ENCODE data around the gene MRPL49.

Gene MRPL49

DNA sequence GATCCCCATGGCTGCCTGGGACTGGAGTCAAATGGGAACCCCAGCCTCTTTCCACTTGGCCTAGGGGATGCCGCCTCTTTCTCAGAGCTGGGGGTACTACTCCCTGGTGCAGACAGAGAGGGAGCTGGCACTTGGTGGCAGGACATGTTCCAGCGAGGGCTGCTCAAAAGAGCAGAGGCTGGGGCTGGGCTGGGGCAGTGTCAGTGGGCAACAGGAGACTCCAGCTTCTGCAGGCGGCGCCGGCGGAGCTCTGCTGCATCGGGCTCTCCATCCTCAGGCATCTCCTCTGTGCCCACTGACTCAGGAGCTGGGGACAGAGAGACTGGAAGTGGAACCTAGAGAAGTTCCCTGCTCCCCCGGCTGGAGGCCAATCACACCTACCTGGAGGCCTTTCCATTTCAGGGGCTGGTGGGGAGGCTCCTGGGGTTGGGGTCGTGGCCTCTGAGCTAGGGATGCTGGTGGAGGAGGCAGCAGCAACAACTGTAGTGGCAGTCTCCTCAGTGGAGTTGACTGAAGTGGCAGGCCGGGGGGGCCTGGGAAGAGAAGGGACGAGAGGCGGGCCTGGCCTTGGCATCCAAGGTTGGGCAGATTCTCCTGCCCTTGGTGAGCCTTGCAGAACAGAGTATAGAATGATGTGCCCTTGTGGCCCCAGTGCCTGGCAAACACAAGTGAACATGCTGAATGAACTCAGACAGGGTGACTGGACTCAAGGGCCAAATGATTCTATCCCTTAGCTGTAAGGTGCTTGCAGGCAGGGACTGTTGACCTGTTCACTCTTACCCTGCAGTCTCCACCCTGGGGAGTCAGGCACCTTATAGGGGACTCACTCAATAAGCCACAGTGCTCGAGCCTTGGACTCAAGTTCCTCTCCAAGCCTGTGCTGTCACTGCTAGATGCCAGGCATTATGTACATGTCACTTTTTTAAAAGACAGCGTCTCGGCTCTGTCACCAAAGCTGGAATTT is 6.3 kb downstream of the MRPL49 start:
- Histone ChIP-seq H3K27me3 (no peaks in the 10 kb centered on the region), H3K27ac (no peak overlapping the region), H3K4me1 (ENCODE audit: control insufficient read depth in 1 of 2, insufficient read depth in 1 of 2, low read depth in 1 of 2, low read length in 1 of 2) (peaks cover 16 to 18% of the 10 kb centered on the region in 2 experiments), H3K4me3 (ENCODE audit: low read depth in 1 of 2, low read length in 1 of 2) (no peak overlapping the region), H3K9me3 (no peaks in the 10 kb centered on the region), H3K36me3 (peaks cover 86% of the 10 kb centered on the region)
- TF ChIP-seq, protein P1, sequence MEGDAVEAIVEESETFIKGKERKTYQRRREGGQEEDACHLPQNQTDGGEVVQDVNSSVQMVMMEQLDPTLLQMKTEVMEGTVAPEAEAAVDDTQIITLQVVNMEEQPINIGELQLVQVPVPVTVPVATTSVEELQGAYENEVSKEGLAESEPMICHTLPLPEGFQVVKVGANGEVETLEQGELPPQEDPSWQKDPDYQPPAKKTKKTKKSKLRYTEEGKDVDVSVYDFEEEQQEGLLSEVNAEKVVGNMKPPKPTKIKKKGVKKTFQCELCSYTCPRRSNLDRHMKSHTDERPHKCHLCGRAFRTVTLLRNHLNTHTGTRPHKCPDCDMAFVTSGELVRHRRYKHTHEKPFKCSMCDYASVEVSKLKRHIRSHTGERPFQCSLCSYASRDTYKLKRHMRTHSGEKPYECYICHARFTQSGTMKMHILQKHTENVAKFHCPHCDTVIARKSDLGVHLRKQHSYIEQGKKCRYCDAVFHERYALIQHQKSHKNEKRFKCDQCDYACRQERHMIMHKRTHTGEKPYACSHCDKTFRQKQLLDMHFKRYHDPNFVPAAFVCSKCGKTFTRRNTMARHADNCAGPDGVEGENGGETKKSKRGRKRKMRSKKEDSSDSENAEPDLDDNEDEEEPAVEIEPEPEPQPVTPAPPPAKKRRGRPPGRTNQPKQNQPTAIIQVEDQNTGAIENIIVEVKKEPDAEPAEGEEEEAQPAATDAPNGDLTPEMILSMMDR (IDR thresholded peaks at IDR 0.05): no peak

DNA sequence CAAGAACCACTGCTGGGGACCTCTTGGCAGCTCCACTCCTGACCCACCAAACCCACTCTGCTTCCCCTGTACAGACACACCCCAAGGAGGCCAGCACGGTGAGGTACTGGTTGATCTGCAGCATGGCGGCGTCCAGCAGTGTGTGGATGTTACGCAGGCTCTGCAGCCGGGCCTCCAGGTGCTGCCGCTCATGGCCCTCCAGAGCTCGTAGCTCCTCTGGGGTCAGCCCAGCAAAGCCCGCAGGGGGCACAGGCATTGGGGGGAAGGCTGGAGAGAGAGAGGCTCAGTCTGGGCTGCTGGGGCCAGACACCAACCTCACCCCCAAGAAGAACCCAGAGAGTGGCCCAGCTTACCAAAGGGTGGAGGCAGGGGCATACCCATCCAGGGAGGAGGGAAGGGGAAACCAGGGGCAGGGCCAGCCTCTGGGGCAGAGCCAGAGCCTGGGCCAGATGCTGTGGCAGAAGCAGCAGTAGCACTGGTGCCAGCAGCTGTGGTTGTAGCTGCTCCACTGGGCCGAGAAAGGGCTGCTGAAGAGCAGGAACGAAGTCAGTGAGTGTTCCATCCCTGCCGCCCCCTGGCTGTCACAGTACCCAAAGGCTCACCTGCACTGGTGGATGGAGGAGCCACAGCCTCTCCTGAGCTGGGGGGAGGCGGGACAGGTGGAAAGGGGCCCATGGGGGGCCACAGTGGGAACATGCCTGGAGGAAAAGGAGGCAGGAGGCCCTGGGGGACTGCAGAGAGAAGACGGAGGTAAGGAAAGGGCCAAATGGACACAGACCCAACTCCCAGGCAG is 7.7 kb downstream of the MRPL49 start:
- Histone ChIP-seq H3K36me3 (peaks cover 80% of the 10 kb centered on the region), H3K27ac (no peak overlapping the region), H3K9me3 (no peaks in the 10 kb centered on the region), H3K4me3 (ENCODE audit: low read depth in 1 of 2, low read length in 1 of 2) (no peak overlapping the region), H3K4me1 (ENCODE audit: control insufficient read depth in 1 of 2, insufficient read depth in 1 of 2, low read depth in 1 of 2, low read length in 1 of 2) (peaks cover 24 to 28% of the 10 kb centered on the region in 2 experiments), H3K27me3 (no peaks in the 10 kb centered on the region)
- TF ChIP-seq, protein P1 (IDR thresholded peaks at IDR 0.05): no peak

DNA sequence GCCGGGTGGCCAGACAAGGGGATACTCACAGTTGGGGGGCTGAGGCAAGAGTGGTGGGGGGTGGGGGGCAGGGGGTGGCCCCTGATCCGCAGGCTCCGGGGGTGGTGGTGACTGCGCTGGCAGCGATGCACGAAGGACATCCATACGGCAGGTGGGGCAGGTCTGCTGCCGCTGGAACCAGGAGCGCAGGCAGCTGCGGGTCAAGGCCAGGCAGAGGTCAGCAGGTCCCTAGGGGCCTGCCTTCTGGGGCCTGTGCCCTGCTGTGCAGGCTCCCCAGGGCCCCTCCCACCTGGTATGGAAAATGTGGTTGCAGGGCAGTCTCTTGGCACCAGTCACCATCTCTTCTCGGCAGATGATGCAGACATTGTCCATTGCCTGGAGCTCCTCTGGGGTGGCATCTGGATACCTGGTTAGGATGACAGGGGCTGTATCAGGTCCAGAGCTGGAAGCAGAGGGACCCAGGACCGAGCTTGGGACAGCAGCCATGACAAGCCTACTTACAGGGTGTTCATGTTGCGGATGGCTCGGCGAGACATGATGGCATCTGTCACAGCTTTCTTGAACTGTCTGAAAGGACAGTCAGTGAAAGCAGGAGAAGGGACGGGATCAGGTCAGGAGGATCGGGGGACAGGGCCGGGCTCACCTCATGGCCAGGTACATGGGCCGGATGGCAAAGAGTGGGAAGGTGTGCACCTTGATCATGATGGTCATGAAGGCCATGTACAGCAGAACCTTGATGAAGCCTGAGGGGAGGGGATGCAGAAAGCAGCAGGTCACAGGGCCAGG is 8.7 kb downstream of the MRPL49 start:
- Histone ChIP-seq H3K4me1 (ENCODE audit: control insufficient read depth in 1 of 2, insufficient read depth in 1 of 2, low read depth in 1 of 2, low read length in 1 of 2) (peaks cover 32 to 38% of the 10 kb centered on the region in 2 experiments), H3K27ac (no peak overlapping the region), H3K4me3 (ENCODE audit: low read depth in 1 of 2, low read length in 1 of 2) (no peak overlapping the region), H3K27me3 (no peaks in the 10 kb centered on the region), H3K36me3 (peaks cover 70% of the 10 kb centered on the region), H3K9me3 (no peaks in the 10 kb centered on the region)
- TF ChIP-seq, protein P1 (IDR thresholded peaks at IDR 0.05): no peak

DNA sequence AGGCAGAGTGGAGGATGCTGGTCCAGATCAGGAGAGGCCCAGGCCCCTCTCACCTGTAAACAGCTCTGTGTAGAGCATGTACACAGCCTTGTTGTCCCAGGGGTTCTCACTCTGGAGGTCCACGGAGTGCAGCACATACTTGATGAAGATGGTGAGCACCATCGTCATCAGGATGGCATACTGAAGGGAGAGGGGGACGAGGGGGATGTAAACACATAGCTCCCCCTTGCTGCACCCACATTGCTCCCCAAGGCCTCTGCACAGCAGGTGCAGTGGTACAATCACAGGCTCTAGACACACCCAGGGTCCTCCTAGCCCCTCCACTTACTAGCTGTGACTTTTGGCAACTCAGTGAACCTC is 9.3 kb downstream of the MRPL49 start:
- Histone ChIP-seq H3K36me3 (peaks cover 64% of the 10 kb centered on the region), H3K27me3 (no peaks in the 10 kb centered on the region), H3K27ac (no peak overlapping the region), H3K9me3 (no peaks in the 10 kb centered on the region), H3K4me3 (ENCODE audit: low read depth in 1 of 2, low read length in 1 of 2) (no peak overlapping the region), H3K4me1 (ENCODE audit: control insufficient read depth in 1 of 2, insufficient read depth in 1 of 2, low read depth in 1 of 2, low read length in 1 of 2) (peaks cover 34 to 38% of the 10 kb centered on the region in 2 experiments)
- TF ChIP-seq, protein P1 (IDR thresholded peaks at IDR 0.05): no peak

DNA sequence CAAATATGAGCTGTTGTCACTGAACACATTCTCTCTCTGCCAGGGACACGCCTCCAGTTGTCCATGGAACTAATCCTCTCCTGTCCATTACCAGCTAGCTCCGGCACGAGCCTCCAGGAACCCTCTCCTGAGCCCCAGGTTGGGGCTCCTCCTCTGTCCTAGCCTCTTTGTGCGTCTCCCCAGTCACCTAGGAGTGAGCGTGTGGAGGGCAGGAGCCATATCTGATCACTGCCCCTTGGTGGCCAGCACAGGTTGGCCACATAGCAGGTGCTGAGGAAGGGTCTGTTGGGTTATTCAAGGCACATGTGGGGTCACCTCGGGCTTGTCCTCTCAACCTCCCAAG is 9.7 kb downstream of the MRPL49 start:
- H3K36me3 ChIP-seq: peaks cover 59% of the 10 kb centered on the region
- TF ChIP-seq, protein P1 (IDR thresholded peaks at IDR 0.05): no peak
- no peak overlapping the region for H3K4me3 ChIP-seq (ENCODE audit: low read depth in 1 of 2, low read length in 1 of 2)
- H3K27ac ChIP-seq: peak overlapping the region; percentile 95
- no peaks in the 10 kb centered on the region for H3K27me3 ChIP-seq
- peaks cover 34 to 38% of the 10 kb centered on the region in 2 experiments for H3K4me1 ChIP-seq (ENCODE audit: control insufficient read depth in 1 of 2, insufficient read depth in 1 of 2, low read depth in 1 of 2, low read length in 1 of 2)
- no peaks in the 10 kb centered on the region for H3K9me3 ChIP-seq
